Heart right ventricle (tissue), 16 donors: ENCODE measurements around the gene TCERG1L. TPM values are rescaled to one million over a fixed set of nuclear protein-coding genes. Genes with fewer than 3 reads are reported as not detected.

ENCODE experiments used
- ATAC-seq, 8 donors: fragments of 200-7000 bp; cut with Tn5 transposase; one replicate each; pipeline ENCODE4 v1.9.1; 2020; ENCODE audit warnings: mild to moderate bottlenecking in 8 of 8, moderate library complexity in 8 of 8, moderate number of reproducible peaks in 1 of 8
- DNase-seq, 2 donors: peaks; one replicate each; pipeline ENCODE4 v3.0.0-alpha.2; 2020
- H3K27ac ChIP-seq, 10 donors: fragments of 200-600 bp; sonication (generic) in 2 of 10; one replicate each; pipeline versions ENCODE4 v1.5.0 to v1.8.0; 2020 to 2022; ENCODE audit warnings: mild to moderate bottlenecking in 3 of 10
- H3K27me3 ChIP-seq, 7 donors: fragments of 200-600 bp; one replicate each; pipeline ENCODE4 v1.8.0; 2021 to 2022; ENCODE audit warnings: mild to moderate bottlenecking in 2 of 7
- H3K36me3 ChIP-seq, 9 donors: fragments of 200-600 bp; sonication (generic) in 1 of 9; one replicate each; pipeline versions ENCODE4 v1.5.0 to v1.8.0; 2020 to 2022; ENCODE audit warnings: mild to moderate bottlenecking in 2 of 9
- H3K4me1 ChIP-seq, 9 donors: fragments of 200-600 bp; sonication (generic) in 1 of 9; one replicate each; pipeline versions ENCODE4 v1.5.0 to v1.8.0; 2020 to 2022; ENCODE audit warnings: mild to moderate bottlenecking in 4 of 9
- H3K4me3 ChIP-seq, 10 donors: fragments of 200-600 bp; sonication (generic) in 2 of 10; one replicate each; pipeline versions ENCODE4 v1.5.0 to v1.8.0; 2020 to 2022; ENCODE audit warnings: mild to moderate bottlenecking in 7 of 10, moderate library complexity in 2 of 10
- H3K9me3 ChIP-seq, 11 donors: fragments of 200-600 bp in 10 of 11; sonication (generic) in 2 of 11; one replicate each; pipeline versions ENCODE4 v1.5.0 to v1.8.0; 2013 to 2022; ENCODE audit warnings: mild to moderate bottlenecking in 2 of 11, control low read depth in 1 of 11, moderate library complexity in 1 of 11
- WGBS, 2 donors: extraction: QIAGEN DNeasy Blood & Tissue Kit; methylation state at CpG; one replicate each; pipeline ENCODE4 v1.1.7; 2013; ENCODE audit warnings: inconsistent platforms in 1 of 2; 5-methylcytosine and 5-hydroxymethylcytosine counted together
- intact Hi-C, 10 donors: fragments of 100-400 bp; cut with DNase I; formaldehyde crosslinking; loops; one replicate each; pipeline versions ENCODE4 v1.11.1 to v1.14.2; 2022
- polyA plus RNA-seq, 2 donors: library from polyadenylated mRNA; stranded (reverse); fragments of 200-250 nt; gene quantifications; one replicate each; pipeline ENCODE4 v1.2.3, GENCODE V29; 2013
- total RNA-seq, 10 donors: library from RNA; stranded (reverse); fragmentation: NEBNext Ultra II Directional in 3 of 10; extraction: Animal tissue kit (Norgen Biotek cat#: 25700) in 3 of 10; gene quantifications; one replicate each; pipeline versions ENCODE4 v1.2.1 to v1.2.4, GENCODE V29; 2021 to 2023
- TF ChIP-seq, protein P1 (sequence below), 9 donors: fragments of 200-600 bp; sonication (generic) in 2 of 9; IDR thresholded peaks; one replicate each; pipeline versions ENCODE4 v1.5.0 to v1.8.0; 2021 to 2022; ENCODE audit warnings: antibody characterized with exemption in 9 of 9, mild to moderate bottlenecking in 5 of 9, moderate library complexity in 1 of 9
- donor health status: Arrhythmogenic right ventricular cardiomyopathy.
- donor health status: ischemic (EF 13 %, LVEDD 7.1; RV severe dilation, severe dysfunction).
- donor health status: healthy with polysubstance abuse.
- donor health status: DM: no; HTN: yes; CAD: no.
- donor health status: DM: no; HTN: no; CAD: no.
- donor health status: ischemic (EF 25% LVEDD 6.9; RV normal size, moderate dysfunction).
- donor health status: ischemic (EF 25% LVEDD 5.7; RV mildly dilated, moderate dysfunction).
- donor health status: healthy.
- donor health status: DM: yes; HTN: yes; CAD: no.
- donor health status: Ischemic cardiomyopathy.
- donor health status: ischemic (EF 35%, LVEDD 5.7; RV mildly dilated, moderate dysfunction).
- donor health status: nonischemic (EF 11% LVEDD 7.7; RV severe dilation, severe dysfunction).
- donor health status: DM: yes; HTN: yes; CAD: no.
- donor health status: PGD.
- donor health status: ischemic (EF 29% LVEDD 5.4; RV normal size, mild dysfunction).
- donor health status: nonischemic (EF 23%, LVEDD 6.1; RV moderate dilation, normal function).

TCERG1L gene
- total and polyA plus RNA-seq, 12 donors: 0.09 TPM; not detected in 10

DNA sequence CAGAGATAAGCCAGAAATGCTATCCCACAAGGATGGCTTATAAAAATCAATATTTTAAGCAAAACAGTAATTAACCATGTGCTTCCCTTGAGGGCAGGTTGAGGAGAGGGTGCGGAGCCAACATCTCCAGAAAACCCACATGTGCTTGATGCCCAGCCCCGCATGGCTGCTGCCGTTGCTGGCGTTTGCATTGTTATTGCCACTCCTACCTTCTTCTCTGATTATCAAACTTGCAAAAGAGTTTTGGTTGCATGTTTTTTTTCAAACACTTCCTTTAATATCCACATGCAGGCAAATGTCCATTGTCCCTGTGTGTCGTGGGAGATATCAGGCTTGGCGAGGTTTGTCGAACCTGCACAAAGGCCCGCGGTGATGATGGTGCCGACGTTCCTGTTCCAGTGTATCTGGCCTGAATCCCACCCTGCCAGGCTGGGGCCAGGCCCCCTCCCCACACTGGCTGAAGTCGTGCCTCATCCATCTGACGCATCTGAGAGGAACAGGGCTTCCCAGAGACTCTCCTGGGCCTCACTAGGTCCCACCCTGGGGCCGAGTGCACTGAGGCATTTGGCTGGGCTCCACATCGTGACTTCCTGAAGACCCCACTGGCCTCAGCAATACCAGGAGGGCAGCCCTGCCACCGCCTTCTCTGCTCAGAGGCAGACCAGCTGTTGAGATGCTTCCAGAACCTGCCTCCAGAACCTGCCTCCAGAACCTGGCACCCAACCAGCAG is 40.9 kb downstream of the TCERG1L start:
- DNase-seq (no peak), ATAC-seq (no peak)
- no peaks in the 10 kb centered on the region for H3K4me1 ChIP-seq
- 45% methylated on average over 16 of the region's 16 CpGs for WGBS, 2 donors
- peaks cover 0 to 61% (median 44%) of the 10 kb centered on the region in 7 donors for H3K27me3 ChIP-seq
- no peaks in the 10 kb centered on the region for H3K36me3 ChIP-seq
- H3K27ac ChIP-seq: no peak overlapping the region
- peaks cover 0 to 10% (median 0%) of the 10 kb centered on the region in 11 donors for H3K9me3 ChIP-seq
- intact Hi-C loops: no loop called here
- no peak overlapping the region for H3K4me3 ChIP-seq
- TF ChIP-seq, protein P1, sequence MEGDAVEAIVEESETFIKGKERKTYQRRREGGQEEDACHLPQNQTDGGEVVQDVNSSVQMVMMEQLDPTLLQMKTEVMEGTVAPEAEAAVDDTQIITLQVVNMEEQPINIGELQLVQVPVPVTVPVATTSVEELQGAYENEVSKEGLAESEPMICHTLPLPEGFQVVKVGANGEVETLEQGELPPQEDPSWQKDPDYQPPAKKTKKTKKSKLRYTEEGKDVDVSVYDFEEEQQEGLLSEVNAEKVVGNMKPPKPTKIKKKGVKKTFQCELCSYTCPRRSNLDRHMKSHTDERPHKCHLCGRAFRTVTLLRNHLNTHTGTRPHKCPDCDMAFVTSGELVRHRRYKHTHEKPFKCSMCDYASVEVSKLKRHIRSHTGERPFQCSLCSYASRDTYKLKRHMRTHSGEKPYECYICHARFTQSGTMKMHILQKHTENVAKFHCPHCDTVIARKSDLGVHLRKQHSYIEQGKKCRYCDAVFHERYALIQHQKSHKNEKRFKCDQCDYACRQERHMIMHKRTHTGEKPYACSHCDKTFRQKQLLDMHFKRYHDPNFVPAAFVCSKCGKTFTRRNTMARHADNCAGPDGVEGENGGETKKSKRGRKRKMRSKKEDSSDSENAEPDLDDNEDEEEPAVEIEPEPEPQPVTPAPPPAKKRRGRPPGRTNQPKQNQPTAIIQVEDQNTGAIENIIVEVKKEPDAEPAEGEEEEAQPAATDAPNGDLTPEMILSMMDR (IDR thresholded peaks at IDR 0.05): no peak

DNA sequence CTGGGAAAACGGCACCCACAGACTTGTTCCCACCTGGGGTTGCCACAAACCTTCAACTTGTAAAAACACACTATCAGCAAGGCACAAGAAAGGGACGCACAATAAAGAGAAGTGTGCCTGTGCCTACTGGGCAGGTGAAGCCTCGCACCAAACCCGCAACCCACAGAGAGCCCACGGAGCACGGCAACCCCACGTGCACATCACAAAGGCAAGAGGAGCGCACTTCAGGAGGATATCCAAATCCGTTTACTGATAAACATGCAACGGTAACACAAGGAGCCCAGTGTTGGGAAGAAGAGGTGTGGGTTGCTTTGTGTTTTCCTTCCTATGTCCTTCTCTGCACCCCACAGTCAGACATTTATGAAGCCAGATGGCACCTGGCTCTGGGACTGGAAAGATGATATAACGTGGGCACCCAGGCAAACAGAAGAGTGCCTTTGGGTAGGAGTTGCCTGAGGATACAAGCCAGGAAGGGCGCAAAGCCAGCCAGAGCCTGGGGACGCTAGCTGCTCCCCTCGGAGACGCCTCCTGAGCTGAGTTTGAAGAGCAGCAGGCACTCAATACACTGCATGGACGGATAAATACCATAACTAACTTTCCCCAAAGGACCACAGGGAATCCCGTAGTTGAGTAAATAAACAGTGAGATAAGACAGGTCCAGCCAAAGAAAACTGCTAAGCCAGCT is 41.6 kb downstream of the TCERG1L start:
- H3K4me3 ChIP-seq: no peak overlapping the region
- intact Hi-C loops: no loop called here
- H3K27me3 ChIP-seq: peaks cover 0 to 59% (median 40%) of the 10 kb centered on the region in 7 donors
- TF ChIP-seq, protein P1 (IDR thresholded peaks at IDR 0.05): no peak
- H3K9me3 ChIP-seq: peaks cover 0 to 10% (median 0%) of the 10 kb centered on the region in 11 donors
- H3K4me1 ChIP-seq: no peaks in the 10 kb centered on the region
- H3K36me3 ChIP-seq: no peaks in the 10 kb centered on the region
- DNase-seq (no peak), ATAC-seq (no peak)
- 37 to 40% methylated on average over 17 of the region's 17 CpGs for WGBS, 2 donors
- no peak overlapping the region for H3K27ac ChIP-seq

DNA sequence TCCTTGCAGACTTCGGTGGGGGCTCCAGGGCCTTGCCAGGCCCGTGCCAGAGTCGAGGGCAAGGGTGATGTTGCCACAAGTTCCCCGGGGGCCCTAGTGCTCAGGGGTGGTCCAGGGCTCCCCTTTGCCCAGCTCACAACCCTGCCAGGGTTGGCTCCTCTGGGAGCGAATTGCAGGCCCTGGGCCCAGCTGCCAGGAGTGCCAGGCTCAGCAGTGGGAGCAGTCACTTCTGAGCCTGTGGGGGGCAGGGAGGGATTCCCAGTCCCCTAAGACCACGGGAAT is 43.8 kb downstream of the TCERG1L start:
- intact Hi-C loops: no loop called here
- TF ChIP-seq, protein P1 (IDR thresholded peaks at IDR 0.05): no peak
- ATAC-seq (no peak), DNase-seq (no peak)
- no peaks in the 10 kb centered on the region for H3K4me1 ChIP-seq
- no peaks in the 10 kb centered on the region for H3K36me3 ChIP-seq
- peaks cover 0 to 47% (median 41%) of the 10 kb centered on the region in 7 donors for H3K27me3 ChIP-seq
- no peak overlapping the region for H3K27ac ChIP-seq
- WGBS, 2 donors: 84 to 90% methylated on average over 6 of the region's 6 CpGs
- H3K9me3 ChIP-seq: peaks cover 0 to 10% (median 0%) of the 10 kb centered on the region in 11 donors
- H3K4me3 ChIP-seq: no peak overlapping the region

DNA sequence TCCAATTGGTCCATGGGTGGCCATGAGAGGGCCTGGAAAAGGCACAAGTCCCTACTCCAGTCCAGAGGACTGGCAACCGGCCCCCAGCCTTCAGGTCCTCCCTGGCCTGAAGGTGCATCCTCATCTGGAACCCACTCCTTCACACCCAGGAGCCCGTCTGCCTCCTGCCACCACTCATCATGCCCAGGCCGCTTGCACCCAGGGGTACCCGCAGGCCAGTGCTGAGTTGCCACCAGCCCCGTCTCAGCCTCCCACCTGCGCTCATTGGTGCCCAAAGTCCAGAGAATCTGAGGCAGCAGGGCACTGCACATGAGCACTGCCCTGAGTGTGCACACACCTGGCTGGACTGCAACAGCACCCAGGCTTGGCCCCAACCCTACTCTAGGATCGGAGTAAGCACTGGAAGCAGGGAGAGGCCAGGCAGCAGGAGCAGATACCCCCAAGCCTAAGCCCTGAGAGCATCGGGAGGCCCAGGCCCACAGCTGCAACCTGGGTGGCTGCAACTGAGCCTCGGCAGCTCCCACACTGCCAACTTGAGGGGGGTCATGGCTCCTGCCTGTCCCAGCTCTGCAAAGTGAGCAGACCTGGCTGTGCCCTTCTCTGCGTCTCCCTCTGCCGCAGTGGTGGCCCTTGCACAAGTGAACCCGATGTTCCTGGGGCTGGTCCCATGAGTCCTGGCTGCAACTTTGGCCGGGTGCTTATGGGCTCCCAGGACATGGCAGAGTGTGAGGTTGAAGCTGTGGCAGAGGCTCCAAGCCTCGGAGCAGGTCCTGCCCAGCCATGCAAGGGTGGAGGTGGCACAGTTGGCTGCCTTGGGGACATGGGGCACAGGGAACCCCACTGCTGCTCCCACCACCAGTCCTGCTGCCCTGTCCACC is 44.3 kb downstream of the TCERG1L start:
- 88 to 89% methylated on average over 14 of the region's 14 CpGs for WGBS, 2 donors
- Histone ChIP-seq H3K9me3 (peaks cover 0 to 10% (median 0%) of the 10 kb centered on the region in 11 donors), H3K27ac (no peak overlapping the region), H3K27me3 (peaks cover 0 to 47% (median 39%) of the 10 kb centered on the region in 7 donors), H3K36me3 (no peaks in the 10 kb centered on the region), H3K4me3 (no peak overlapping the region), H3K4me1 (no peaks in the 10 kb centered on the region)
- no peak for ATAC-seq
- DNase-seq: no peak
- TF ChIP-seq, protein P1 (IDR thresholded peaks at IDR 0.05): no peak
- intact Hi-C loops: no loop called here
